ENCODE results near the gene CACYBP.

GRCh38 chr1:174954671-174955669 is 44.8 kb upstream of the CACYBP start:
- TF ChIP-seq JUN (IDR thresholded peaks at IDR 0.05; ENCODE audit: low read depth, low read length) (no peak), CHD1 (IDR thresholded peaks at IDR 0.05; ENCODE audit: low read depth, low read length) (no peak)
